Brain microvascular endothelial cell (primary cell): ENCODE measurements around the gene ACOXL.

Experiments used
- DNase-seq: peaks from one replicate; pipeline ENCODE4 v3.0.0-alpha.2; 2020
- H3K27ac ChIP-seq: fragments of 250-450 bp; sonication (Bioruptor Pico); 2 replicates; pipeline ENCODE4 v1.5.1; 2020; ENCODE audit warnings: mild to moderate bottlenecking, moderate library complexity
- H3K27me3 ChIP-seq: fragments of 250-450 bp; sonication (Bioruptor Pico); replicated peaks from 2 replicates; pipeline ENCODE4 v1.5.1; 2020; ENCODE audit warnings: mild to moderate bottlenecking
- H3K36me3 ChIP-seq: fragments of 250-450 bp; sonication (Bioruptor Pico); replicated peaks from 2 replicates; pipeline ENCODE4 v1.5.1; 2020; ENCODE audit warnings: mild to moderate bottlenecking
- H3K4me3 ChIP-seq: 2 replicates; pipeline ENCODE4 v1.5.1; 2011; ENCODE audit warnings: low read depth, mild to moderate bottlenecking, control low read depth, low read length, moderate library complexity
- in situ Hi-C: cut with HindIII; loops from 2 replicates; pipeline ENCODE4 v1.10.0; 2017; ENCODE audit warnings: low sequenced_read_pairs, low pct_ligation_motif_present
- TF ChIP-seq, protein P1 (sequence below): IDR thresholded peaks from 2 replicates; pipeline ENCODE4 v1.5.1; 2011; ENCODE audit warnings: low read depth, mild to moderate bottlenecking, moderate library complexity, low read length, control low read depth, inconsistent platforms; ENCODE audit errors: missing control alignments

ACOXL gene

DNA sequence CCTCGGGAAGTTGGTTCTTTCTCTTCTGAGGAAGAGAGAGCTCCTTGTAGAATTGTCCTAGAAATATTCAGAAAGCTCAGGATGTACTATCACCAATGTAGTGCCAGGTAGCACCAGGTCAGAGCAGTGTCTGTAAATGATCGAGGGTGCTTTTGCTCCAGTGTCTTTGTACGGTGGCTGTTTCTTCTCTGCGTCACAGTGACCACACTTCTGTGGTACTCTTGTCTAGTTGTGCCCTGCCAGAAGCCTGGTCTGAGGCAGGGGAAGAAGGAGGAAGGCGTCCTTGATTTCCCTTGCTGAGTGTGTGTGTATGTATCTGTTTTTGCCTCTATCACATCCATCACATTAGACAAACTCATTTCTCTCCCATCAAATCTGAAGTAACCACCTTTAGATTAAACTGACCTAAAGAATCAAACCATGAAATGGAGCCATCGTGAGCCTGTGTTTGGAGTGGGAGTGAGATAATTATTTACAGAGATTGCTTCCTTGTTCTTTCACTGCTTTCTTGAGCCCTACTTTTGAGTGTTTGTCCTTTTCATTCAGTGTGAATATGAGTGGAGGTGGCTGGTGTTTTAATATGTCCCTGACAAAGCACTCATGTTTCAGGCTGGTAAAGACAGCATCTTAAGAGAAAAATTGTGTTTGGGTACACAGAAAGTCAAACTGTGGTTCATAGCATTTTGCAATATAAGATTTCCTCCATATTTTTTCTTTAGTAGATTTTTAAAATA is 97.2 kb downstream of the ACOXL start:
- in situ Hi-C loops, result no loop called here
- TF ChIP-seq, protein P1, sequence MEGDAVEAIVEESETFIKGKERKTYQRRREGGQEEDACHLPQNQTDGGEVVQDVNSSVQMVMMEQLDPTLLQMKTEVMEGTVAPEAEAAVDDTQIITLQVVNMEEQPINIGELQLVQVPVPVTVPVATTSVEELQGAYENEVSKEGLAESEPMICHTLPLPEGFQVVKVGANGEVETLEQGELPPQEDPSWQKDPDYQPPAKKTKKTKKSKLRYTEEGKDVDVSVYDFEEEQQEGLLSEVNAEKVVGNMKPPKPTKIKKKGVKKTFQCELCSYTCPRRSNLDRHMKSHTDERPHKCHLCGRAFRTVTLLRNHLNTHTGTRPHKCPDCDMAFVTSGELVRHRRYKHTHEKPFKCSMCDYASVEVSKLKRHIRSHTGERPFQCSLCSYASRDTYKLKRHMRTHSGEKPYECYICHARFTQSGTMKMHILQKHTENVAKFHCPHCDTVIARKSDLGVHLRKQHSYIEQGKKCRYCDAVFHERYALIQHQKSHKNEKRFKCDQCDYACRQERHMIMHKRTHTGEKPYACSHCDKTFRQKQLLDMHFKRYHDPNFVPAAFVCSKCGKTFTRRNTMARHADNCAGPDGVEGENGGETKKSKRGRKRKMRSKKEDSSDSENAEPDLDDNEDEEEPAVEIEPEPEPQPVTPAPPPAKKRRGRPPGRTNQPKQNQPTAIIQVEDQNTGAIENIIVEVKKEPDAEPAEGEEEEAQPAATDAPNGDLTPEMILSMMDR, result no peak

GRCh38 chr2:110832740-110833139 is 100.4 kb downstream of the ACOXL start:
- H3K36me3 ChIP-seq, result no peaks in the 10 kb centered on the region

More for the DNA sequence above, 97.2 kb downstream of the ACOXL start:
- peaks cover 6% of the 10 kb centered on the region for H3K27me3 ChIP-seq
- no peak overlapping the region for H3K4me3 ChIP-seq
- DNase-seq, result no peak
- H3K27ac ChIP-seq, result no peak overlapping the region
- H3K36me3 ChIP-seq, result no peaks in the 10 kb centered on the region

DNA sequence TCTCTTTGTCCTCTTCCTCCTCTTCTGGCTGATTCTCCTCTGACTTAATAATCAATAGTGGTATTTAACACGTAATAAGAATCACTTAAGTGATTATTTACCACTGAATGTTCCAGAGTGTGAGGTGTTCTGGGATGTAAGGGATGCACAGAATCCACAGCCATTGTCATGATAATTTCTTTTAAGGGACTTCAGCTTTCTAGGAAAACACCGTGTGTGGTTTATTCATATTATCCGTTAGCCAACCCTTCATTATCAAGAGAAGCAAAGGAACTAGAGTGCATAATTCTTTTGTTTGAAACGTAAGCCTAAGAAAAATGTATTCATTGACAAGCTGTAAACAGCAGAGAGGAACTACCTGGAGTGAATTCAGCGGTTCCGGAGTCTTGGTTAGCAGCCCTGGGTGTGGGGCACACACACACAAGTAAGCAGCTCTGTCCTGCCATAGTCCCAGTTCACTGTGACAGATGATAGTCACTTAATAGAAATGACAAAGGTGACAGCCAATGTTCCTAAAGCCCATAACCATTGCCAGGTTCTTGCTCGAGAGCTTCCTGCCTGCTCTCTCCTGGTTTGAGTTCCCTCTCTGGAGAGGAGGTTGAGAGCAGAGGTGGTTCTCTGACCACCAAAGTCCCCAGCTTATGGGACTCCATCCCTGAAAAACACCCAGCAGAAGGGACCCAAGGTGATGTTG is 101.9 kb downstream of the ACOXL start:
- in situ Hi-C loops, result no loop called here
- no peak for DNase-seq
- no peak overlapping the region for H3K27ac ChIP-seq
- H3K27me3 ChIP-seq, result peaks cover 9% of the 10 kb centered on the region
- no peak overlapping the region for H3K4me3 ChIP-seq
- TF ChIP-seq, protein P1, result no peak
- H3K36me3 ChIP-seq, result no peaks in the 10 kb centered on the region

More at GRCh38 chr2:110832740-110833139, 100.4 kb downstream of the ACOXL start:
- H3K4me3 ChIP-seq, result no peak overlapping the region
- DNase-seq, result no peak
- TF ChIP-seq, protein P1, result no peak
- H3K27ac ChIP-seq, result no peak overlapping the region
- in situ Hi-C loops, result no loop called here
- H3K27me3 ChIP-seq, result peaks cover 9% of the 10 kb centered on the region

- no peak for DNase-seq
- in situ Hi-C loops, result no loop called here
- Histone ChIP-seq H3K27me3 (peaks cover 15% of the 10 kb centered on the region), H3K36me3 (no peaks in the 10 kb centered on the region), H3K4me3 (no peak overlapping the region), H3K27ac (no peak overlapping the region)
- TF ChIP-seq, protein P1, result no peak
These were observed 104.3 kb downstream of the ACOXL start for GRCh38 chr2:110836671-110837070.

DNA sequence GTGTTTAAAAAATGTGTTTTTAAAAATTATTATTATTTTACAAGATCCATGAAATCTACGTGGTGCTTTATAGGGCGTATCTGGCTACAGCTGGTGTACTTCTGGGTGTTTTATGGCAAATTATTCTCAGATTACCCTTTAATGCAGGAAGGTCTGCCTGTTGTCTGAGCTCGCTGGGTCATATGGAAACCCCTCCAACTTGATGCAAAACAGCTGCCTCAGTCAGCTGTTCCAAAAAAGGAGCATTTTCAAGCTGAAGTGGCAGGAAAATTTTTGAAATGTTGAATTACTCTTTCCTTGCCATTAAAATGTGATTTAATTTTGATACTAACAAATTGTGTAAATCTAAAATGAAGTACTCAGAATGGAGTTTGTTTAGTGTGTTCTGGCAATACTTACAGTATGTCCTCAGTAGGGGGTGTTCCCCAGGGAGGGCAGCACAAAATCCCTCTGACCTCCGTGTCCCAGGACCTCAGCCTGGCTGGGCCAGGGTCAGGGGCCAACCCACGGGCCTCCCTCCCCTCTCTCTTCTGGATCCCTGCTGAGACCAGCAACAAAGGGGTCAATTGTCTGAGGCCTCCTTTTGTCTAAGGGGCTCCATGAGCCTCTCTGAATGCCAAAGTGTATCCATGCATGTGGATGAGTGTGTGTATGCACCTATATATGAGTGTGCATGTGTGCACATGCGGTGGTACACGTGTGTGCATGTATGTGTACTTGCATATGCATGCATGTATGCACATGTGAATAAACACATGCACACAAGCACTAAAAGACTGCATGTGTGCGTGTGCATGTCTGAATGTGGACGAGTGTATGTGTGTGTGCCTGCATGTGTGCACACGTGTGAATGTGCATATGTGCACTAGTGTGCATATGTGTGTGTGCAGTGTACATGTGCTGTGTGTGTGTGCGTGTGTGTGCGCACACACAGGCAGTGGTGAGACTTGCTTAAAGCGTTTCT is 105.4 kb downstream of the ACOXL start:
- TF ChIP-seq, protein P1, result no peak
- in situ Hi-C loops, result no loop called here
- Histone ChIP-seq H3K36me3 (no peaks in the 10 kb centered on the region), H3K27ac (no peak overlapping the region), H3K27me3 (peaks cover 21% of the 10 kb centered on the region), H3K4me3 (no peak overlapping the region)
- DNase-seq, result no peak
